Measurements from ENCODE around the gene ZNF205.

GRCh38 chr16:3123986-3124886 lies 11.8 kb downstream of the ZNF205 start:
- TF ChIP-seq, protein P1, sequence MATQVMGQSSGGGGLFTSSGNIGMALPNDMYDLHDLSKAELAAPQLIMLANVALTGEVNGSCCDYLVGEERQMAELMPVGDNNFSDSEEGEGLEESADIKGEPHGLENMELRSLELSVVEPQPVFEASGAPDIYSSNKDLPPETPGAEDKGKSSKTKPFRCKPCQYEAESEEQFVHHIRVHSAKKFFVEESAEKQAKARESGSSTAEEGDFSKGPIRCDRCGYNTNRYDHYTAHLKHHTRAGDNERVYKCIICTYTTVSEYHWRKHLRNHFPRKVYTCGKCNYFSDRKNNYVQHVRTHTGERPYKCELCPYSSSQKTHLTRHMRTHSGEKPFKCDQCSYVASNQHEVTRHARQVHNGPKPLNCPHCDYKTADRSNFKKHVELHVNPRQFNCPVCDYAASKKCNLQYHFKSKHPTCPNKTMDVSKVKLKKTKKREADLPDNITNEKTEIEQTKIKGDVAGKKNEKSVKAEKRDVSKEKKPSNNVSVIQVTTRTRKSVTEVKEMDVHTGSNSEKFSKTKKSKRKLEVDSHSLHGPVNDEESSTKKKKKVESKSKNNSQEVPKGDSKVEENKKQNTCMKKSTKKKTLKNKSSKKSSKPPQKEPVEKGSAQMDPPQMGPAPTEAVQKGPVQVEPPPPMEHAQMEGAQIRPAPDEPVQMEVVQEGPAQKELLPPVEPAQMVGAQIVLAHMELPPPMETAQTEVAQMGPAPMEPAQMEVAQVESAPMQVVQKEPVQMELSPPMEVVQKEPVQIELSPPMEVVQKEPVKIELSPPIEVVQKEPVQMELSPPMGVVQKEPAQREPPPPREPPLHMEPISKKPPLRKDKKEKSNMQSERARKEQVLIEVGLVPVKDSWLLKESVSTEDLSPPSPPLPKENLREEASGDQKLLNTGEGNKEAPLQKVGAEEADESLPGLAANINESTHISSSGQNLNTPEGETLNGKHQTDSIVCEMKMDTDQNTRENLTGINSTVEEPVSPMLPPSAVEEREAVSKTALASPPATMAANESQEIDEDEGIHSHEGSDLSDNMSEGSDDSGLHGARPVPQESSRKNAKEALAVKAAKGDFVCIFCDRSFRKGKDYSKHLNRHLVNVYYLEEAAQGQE (IDR thresholded peaks at IDR 0.05; ENCODE audit: insufficient read depth in 1 of 2, low read depth in 2 of 2, low read length in 1 of 2) = no peak
- peak; percentile 59 for TF ChIP-seq TCF7L2 (IDR thresholded peaks at IDR 0.05; ENCODE audit: low read depth, low read length)
- TF ChIP-seq, protein P2, sequence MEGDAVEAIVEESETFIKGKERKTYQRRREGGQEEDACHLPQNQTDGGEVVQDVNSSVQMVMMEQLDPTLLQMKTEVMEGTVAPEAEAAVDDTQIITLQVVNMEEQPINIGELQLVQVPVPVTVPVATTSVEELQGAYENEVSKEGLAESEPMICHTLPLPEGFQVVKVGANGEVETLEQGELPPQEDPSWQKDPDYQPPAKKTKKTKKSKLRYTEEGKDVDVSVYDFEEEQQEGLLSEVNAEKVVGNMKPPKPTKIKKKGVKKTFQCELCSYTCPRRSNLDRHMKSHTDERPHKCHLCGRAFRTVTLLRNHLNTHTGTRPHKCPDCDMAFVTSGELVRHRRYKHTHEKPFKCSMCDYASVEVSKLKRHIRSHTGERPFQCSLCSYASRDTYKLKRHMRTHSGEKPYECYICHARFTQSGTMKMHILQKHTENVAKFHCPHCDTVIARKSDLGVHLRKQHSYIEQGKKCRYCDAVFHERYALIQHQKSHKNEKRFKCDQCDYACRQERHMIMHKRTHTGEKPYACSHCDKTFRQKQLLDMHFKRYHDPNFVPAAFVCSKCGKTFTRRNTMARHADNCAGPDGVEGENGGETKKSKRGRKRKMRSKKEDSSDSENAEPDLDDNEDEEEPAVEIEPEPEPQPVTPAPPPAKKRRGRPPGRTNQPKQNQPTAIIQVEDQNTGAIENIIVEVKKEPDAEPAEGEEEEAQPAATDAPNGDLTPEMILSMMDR (IDR thresholded peaks at IDR 0.05) = no peak
- peak; percentile 68; the same call in 1 of the 2 replicates for TF ChIP-seq SIN3A (IDR thresholded peaks at IDR 0.05; ENCODE audit: borderline replicate concordance, insufficient read depth, low read depth, low read length)
- 0 out of 2 replicates have a peak, but pooled peaks have one; percentile 46 for TF ChIP-seq POLR2AphosphoS5 (IDR thresholded peaks at IDR 0.05; ENCODE audit: low read depth, low read length)
